ENCODE results near the gene FOLR3.
"Not testable (repeated sequence)": the region's sequence is repeated elsewhere in the genome, so short reads cannot be mapped to it uniquely, and the experiment has no call there.

The FOLR3 gene

DNA sequence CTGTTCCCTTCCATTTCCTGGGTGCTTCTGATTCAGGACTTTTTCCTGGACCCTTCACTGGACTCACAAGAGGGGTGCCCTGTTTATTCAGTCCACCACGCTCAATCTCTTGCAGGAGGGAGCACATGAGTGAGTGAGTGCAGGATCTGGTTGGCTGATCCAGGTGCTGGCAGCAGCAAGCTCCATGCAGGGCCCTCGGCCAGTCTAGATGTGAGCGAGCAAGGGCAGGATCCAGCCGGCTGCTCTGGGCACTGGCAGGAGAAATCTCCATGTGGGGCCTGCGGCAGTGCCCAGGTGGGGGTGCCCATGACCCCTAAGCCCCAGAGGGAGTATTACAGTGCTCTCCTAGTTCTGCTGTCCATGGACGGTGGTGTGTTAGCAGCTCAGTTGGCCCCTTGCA, 11.5 kb upstream of the FOLR3 start:
- DNase-seq, result no peak

GRCh38 chr11:72125956-72126355, 9.6 kb upstream of the FOLR3 start:
- no peak for DNase-seq

DNA sequence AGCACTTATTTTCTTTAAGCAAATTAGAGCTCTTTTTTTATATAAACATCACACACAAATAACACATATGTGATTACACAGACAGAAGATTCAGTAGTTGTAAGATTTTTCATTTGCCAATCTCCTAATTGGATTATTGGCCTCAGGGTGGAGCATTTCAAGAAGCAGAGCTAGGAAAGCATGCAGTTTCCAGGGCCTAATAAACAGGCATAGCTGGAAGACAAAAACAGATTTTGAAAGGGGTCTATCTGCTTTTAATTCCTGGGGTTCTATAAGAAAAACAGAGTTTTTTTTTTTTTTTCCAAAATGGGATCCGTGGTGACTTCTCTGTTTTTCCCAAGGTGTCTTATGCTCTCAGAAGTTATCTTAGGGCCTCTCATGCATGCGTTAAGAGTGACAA, 7.6 kb upstream of the FOLR3 start:
- DNase-seq, result no peak

DNA sequence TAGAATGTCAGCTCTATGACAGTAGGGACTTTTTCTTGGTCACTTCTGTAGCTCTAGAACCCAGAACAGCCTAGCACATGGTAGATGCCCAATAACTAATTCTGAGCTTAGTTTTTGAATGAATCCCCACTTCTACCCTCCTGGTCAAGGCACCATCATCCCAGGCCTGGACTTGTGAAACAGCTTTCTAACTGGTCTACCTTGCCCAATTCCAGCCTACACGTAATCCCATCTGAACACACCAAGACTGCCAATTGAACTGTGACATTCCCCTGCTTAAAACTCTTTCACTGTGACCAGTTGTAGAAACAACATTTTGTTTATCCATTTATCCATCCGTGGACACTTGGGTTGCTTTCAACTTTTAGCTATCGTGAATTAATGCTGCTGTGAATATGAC, 6.1 kb upstream of the FOLR3 start:
- DNase-seq, result no peak

DNA sequence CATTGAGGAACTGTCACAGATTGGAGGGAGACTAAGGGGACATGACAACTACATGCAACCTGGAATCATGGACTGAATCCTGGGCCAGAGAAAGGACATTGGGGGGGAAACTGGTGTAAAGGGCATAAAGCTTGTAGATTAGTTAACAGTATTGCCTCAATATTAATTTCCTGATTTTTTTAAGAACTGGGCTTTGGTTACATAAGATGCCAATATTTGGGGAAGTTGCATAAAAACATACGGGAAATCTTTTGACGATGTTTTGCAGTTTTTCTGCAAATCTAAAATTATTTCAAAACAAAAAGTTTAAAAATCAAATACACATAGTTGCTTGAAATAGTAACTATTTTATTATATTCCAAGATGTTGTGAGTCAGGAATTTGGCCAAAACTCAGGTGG, 2.9 kb upstream of the FOLR3 start:
- no peak for DNase-seq

- DNase-seq, result no peak
Observed at GRCh38 chr11:72135891-72136683, 562 bp downstream of the FOLR3 start.

DNA sequence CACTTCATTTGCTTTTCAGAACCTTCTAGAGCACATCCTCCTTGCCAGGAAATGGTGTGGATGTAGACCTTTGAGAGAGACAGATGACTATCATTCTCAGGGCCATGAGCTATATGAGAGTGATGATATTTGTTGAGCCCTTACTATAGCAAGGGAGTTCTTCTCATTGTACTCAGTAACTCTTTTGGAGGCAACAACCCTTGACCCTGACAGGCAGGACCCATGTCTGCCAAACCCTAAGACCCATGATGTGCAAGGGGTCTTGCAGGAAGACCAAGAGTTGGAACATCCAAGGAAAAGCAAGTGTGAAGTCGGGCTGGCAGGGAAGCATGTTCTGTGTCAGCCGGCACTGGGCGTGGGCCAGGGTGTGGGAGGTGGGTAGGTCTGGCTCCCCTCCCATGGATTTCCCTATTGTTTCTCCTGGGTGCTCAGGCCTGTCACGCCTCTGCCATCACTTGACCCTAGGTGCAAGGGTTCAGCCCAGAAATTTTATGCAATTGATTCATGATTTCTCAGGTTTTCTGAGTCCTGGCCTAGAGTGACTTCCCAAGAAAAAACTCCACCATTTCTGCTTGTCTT, 1.2 kb downstream of the FOLR3 start:
- DNase-seq, result no peak

- DNase-seq, result no peak
Observed at GRCh38 chr11:72138821-72139390, 3.4 kb downstream of the FOLR3 start.

DNA sequence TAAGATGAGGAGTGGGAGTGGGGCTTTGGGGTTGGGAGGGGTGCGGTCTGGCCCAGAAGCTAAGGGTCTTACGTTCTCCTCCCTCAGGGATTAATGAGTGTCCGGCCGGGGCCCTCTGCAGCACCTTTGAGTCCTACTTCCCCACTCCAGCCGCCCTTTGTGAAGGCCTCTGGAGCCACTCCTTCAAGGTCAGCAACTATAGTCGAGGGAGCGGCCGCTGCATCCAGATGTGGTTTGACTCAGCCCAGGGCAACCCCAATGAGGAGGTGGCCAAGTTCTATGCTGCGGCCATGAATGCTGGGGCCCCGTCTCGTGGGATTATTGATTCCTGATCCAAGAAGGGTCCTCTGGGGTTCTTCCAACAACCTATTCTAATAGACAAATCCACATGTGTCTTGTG, 4.0 kb downstream of the FOLR3 start:
- no peak for DNase-seq

GRCh38 chr11:72140661-72141060, 5.1 kb downstream of the FOLR3 start:
- no peak for DNase-seq

DNA sequence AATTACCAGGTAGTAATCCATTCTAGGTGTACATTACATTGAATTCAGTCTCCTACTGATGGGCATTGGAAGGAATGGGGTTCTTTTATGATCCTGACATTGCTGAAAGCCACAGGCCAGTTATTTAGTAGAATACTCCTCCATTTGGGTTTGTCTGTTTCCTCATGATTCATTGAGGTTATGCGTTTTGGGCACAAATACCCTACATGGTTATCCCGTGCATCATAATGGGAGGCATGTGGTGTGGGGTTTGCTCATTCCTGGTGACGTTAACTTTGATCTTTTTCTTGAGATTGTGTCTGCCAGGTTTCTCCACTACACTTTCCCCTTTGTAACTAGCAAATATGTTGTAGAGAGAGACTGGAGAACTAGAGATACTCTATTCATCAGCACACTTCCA, 5.5 kb downstream of the FOLR3 start:
- no peak for DNase-seq

GRCh38 chr11:72142086-72142485, 6.6 kb downstream of the FOLR3 start:
- DNase-seq, result peak in 1 of 14 donors; percentile 10

DNA sequence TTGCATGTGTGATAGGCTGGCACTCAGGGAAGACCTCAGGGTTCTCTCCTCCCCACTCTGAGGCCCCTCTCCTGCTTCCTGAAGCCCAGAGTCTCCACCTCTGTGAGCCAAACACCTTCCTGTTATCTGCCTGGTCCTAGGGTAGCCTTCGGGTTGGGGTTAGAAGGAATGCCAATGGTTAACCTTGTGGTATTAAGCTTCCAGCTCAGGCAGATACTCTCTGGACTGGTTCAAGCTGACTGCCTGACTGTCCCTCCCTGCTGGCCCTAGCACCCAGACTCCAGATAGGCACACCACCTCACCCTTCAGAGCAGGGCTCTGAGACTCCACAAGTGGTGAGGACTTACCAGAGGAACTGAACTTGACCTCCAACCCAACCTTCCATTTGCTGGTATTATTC, 7.0 kb downstream of the FOLR3 start:
- not testable (repeated sequence) for DNase-seq

DNA sequence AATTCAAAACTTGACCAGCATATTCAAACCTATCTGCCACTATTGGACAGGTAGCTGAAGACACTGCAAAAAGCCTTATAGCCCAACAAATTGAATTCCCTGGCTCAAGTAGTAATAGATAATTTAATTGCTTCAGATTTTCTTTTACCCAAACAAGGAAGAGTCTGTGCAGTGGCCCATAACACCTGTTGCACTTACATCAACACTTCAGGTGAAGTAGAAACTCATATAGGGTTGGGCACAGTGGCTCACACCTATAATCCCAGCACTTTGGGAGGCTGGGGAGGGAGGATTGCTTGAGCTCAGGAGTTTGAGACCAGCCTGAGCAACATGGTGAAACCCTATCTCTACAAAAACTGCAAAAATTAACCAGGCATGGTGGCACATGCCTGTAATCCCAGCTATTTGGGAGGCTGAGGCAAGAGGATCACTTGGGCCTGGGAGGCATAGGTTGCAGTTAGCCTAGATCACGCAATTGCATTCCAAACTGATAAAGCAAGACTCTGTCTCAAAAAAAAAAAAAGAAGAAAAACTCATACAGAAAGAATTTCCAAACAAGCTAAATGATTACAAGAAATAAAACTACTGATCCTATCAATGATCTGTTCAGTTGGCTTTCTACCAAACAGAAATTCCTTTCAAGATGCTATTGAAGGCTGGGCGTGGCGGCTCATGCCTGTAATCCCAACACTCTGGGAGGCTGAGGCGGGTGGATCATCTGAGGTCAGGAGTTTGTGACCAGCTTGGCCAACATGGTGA, 9.5 kb downstream of the FOLR3 start:
- no peak for DNase-seq

DNA sequence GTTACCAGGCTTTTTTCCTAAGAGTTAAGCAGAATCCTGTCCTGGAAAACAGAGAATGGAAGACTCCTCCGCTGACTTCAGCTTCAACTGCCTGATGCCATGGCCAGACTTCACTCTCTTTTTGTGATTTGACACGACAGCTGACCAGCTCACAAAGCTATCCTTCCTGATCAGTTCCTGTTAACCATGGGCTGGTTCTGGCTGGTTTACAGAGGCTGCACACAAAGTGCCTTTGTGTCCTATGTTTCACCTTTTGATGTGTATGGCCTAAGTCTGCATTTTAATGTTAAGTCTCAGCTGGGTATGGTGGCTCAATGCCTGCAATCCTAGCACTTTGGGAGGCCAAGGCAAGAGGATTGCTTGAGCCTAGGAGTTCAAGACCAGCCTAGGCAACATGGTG, 11.1 kb downstream of the FOLR3 start:
- DNase-seq, result no peak

GRCh38 chr11:72150882-72151281, 15.4 kb downstream of the FOLR3 start:
- no peak for DNase-seq

DNA sequence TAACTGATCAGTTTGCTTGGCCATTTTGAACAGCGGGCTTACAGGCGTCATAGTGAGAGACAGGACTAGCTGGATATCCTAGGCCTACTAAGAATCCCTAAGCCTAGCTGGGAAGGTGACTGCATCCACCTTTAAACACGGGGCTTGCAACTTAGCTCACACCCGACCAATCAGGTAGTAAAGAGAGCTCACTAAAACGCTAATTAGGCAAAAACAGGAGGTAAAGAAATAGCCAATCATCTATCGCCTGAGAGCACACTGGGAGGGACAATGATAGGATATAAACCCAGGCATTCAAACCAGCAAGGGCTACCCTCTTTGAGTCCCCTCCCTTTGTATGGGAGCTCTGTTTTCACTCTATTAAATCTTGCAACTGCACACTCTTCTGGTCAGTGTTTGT, 18.3 kb downstream of the FOLR3 start:
- not testable (repeated sequence) for DNase-seq

- DNase-seq, result no peak
Observed at GRCh38 chr11:72154816-72155215, 19.3 kb downstream of the FOLR3 start.

DNA sequence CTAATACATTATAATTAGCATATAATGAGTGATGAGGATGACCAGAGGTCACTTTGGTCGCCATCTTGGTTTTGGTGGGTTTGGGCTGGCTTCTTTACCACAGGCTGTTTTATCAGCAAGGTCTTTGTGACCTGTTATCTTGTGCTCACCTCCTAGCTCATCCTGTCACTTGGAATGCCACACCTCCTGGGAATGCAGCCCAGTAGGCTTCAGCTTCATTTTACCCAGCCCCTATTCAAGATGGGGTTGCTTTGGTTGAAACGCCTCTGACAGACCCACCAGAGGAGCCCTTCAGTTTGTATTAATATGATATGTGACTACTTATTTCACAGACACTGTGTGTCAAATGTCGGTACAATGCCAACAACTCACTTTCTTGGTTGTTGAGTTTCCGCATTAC, 20.2 kb downstream of the FOLR3 start:
- no peak for DNase-seq

DNA sequence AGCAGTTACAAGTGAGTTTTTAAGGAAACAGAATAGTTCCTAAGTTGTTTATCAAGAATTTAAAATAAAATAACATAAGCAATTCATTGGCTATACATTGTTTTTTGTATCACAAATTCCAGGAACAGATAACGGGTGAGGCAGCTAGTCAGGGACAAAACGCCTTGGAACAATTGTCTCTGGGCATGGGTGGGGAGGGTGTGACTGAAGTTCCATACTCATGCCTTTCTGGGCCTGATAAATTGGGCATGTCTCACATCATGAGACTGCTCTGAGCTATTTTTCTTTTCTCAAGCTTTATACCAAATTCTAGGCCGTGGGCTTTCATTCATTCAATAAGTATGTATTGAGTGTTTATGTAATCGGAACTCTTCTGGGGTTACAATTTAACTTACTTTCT, 21.6 kb downstream of the FOLR3 start:
- DNase-seq, result no peak

DNA sequence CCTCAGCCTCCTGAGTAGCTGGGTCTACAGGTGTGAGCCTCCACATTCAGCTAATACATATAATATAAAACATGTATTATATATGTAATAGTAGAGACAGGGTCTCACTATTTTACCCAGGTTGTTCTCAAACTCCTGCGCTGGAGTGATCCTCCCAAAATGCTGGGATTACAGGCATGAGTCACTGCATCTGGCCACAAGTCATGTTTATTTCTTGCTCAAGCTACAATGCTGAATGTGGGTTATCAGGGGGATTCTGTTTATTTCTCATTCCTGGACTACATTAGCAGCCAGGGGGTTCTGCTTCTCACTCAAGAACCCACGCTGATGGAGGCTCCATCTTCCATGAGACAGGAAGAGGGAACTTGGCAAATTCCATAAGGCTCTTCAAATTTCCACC, 24.8 kb downstream of the FOLR3 start:
- DNase-seq, result no peak

GRCh38 chr11:72162891-72163492, 27.5 kb downstream of the FOLR3 start:
- DNase-seq, result no peak

- DNase-seq, result not testable (repeated sequence)
Observed at GRCh38 chr11:72164187-72164586, 28.7 kb downstream of the FOLR3 start.
